ENCODE measurements around the gene S100B.
"Not testable (repeated sequence)": the region's sequence is repeated elsewhere in the genome, so short reads cannot be mapped to it uniquely, and the experiment has no call there.

Gene S100B

DNA sequence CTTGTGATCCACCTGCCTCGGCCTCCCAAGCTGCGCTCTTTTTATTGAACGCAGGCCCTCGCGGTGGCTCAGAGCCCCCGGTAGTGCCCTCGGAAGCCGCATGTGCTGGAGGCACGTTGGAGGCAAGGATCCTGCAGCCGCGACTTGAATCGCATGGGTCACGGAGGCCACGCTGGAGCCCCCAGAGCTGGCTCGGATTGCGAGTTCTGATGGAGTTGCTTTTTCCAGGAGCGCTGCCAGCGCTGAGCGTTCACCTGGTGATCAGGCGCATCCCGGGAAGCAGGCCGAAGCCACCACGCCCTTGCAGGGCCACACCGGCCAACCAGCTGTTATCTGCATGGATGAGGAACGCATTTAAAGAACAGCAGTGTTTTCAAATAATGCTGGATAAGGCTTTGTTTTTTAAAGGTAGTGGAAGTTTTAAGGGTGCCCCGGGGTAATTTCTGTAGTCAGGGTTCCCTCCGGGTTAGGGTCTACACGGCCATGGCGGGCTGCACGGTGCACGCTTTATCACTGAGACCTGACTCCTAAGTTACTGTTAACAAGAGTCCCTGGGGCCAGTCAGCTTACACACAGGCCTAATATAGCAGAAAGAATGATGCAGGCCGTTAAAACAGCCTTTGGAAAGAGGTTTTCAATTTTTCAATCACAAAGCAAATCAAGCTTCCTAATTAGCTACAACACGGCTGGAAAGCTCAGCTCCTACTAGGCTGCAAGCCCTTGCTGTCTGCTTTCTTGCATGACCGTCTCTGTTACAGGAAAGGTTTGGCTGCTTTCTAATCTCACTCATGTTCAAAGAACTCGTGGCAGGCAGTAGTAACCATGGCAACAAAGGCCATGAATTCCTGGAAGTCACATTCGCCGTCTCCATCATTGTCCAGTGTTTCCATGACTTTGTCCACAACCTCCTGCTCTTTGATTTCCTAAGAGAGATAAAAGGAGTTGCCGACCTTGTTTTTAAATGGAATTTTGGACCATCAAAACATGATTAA lies 6.0 kb downstream of the S100B start:
- peak; percentile 63 for DNase-seq

DNA sequence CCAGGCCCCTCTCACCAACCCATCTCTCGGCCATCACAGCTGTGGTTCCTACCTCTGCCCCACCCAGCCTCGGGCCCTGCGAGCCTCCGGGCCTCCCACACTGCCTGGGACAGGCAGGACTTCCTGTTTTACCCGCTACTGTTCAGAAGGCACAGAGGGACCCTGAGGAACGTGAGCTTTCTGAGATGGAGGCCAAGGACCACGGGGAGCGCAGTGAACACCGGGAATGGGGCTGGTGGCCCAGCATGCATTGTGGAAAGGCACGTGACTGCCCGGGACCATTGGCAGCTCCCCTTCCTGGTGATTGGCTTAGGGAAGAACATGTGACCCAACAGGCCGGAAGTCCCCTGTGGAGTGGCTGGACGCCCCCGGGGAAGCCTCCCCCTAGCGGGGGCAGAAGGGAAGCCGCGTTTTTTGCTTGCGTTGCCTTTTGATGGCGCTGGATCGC lies 7.0 kb downstream of the S100B start:
- DNase-seq = no peak

DNA sequence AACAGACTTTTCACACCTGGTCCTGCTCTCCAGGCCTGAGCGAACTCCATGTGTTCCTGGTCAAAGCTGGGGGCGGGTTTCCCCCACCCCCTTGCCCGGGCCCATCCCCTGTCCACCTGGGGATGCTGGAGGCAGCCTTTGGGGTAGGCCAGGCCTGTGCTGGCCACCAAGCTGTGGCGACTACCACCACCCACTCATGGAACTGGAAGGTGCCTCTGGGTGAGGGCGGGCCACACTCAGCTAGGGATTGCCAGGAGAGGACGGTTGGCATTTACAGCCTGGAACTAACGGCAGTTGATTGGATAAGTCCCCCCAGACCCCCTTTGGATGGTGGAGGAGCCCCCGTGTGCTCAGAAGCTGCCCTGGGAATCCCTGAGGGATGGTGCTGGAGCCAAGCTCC lies 7.9 kb downstream of the S100B start:
- no peak for DNase-seq

DNA sequence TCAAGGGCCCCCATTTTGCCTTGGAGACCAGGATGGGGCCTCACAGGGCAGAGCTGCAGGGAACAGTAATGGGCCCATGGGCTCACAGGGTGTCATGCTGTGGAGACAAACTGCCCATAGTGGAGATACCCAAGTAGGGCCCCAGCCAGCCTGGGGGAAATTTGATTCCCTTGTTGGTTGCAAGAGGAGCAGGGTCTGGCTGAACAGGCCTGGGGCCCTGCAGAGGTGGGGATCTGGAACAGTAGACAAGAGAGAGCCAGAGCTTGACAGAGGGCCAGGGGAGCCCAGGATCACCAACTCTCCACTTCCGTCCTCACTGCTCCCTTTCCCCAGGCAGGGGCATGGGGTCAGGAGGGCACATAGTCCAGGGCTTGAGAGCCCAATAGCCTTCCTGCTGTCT lies 8.7 kb downstream of the S100B start:
- DNase-seq = no peak

DNA sequence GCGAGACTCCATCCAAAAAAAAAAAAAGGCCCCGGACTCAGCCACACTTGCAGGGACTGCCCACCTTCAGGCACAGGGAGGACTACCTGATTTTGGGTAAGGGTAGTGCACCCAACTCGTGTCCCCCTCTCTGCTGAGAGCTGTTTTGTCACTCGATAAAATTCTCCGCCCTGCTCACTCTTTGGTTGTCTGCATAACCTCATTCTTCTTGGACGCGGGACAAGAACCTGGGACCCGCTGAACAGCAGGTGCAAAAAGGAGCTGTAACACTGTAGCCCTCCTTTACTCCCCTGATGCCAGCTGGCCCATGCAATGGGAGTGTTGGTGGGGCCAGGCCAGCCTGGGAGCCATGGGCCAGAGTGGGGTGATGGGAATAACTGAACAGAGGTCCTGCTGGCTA lies 10.6 kb downstream of the S100B start:
- DNase-seq = no peak

DNA sequence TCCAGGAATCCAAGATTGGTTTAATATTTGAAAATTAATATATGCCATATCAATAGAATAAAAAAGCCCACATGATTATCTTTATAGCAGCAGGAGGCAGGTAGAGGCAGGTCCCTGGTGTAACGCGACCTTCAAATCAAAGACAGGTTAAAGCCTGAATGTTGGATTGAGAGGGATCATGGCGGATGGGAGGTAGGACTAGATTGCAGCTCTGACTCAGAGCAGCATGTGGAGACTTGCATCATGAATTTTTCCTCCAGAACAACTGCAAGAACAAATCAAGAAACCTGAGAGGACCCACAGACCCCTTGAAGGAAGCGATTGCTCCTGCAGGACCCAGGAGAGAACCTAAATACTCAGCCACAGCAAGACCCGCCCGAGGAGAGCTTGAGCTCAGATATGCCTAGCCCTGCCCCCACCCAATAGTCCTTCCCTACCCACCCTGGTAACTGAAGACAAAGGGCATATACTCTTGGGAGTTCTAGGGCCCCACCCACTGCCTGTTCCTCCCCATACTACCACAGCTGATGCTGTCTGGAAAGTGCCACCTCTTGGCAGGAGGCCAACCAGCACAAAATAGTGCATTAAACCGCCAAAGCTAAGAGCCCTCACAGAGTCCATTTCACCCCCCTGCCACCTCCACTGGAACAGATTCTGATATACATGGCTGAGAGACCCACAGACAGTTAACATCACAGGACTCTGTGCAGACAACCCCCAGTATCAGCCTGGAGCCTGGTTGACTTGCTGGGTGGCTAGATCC lies 19.5 kb downstream of the S100B start:
- no peak for DNase-seq

DNA sequence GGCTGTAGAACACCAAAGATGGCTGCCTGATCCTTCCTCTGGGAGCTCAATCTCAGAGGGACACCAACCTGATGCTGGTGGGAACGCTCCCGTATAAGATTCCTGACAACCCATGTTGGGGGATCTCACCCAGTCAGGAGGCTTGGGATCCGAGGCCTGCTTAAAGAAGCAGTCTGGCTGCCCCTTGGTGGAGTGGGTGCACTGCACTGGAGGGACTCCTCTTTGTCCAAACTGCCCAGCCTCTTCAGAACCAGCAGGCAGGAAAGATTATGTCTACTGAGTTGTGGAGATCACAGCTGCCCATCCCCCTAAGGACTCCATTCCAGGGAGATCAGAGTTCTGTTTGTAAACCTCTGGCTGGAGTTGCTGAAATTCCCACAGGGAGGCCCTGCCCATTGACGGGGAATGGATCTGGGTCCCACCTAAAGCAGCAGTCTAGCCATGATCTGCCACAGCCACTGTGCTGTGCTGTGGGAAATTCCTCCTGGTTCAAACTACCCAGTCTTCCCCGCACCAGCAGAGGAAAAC lies 23.0 kb downstream of the S100B start:
- no peak for DNase-seq

DNA sequence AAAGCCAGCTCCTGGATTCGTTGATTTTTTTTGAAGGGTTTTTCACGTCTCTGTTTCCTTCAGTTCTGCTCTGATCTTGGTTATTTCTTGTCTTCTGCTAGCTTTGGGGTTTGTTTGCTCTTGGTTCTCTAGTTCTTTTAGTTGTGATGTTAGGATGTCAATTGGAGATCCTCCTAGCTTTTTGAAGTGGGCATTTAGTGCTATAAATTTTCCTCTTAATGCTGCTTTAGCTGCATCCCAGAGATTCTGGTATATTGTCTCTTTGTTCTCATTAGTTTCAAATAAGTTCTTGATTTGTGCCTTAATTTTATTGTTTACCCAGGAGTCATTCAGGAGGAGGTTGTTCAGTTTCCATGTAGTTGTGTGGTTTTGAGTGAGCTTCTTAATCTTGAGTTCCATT lies 25.5 kb downstream of the S100B start:
- DNase-seq = not testable (repeated sequence)

DNA sequence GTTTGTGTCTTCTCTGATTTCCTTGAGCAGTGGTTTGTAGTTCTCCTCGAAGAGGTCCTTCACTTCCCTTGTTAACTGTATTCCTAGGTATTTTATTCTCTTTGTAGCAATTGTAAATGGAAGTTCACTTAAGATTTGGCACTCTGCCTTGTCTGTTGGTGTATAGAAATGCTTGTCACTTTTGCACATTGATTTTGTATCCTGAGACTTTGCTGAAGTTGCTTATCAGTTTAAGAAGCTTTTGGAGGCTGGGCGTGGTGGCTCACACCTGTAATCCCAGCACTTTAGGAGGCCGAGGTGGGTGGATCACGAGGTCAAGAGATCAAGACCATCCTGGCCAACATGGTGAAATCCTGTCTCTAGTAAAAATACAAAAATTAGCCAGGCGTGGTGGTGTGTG lies 27.1 kb downstream of the S100B start:
- DNase-seq = not testable (repeated sequence)

DNA sequence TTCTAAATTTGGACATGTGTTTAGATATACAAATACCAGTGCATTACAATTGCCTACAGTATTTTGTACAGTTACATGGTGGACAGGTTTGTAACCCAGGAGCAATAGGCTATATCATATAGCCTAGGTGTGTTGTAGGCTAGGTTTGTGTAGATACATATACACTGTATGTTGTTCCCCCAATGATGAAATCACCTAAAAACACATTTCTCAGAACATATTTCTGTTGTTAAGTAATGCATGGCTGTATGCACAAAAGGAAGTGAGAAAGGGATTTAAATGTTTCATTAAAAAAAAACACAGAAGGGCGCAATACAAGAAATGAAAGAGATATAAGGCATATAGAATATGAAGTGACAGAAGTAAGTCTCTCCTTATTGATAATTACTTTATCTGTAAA lies 32.0 kb downstream of the S100B start:
- DNase-seq = no peak

DNA sequence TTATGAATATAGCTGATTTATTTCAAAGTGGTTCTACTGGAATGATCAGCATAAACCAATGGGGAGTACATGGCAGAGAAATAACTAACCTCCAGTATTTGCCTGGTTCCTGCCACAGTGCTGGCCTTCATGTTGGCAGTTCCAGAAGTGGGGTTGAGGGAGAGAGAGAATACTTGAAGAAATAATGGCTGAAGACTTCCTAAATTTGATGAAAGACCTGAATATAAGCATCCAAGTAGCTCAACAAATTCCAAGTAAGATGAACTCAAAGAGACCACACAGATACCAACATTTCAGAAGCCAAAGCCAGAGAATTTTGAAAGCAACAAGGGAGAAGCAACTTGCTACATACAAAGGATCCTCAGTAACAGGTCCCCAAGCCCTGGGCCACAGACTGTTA lies 34.3 kb downstream of the S100B start:
- DNase-seq = no peak

DNA sequence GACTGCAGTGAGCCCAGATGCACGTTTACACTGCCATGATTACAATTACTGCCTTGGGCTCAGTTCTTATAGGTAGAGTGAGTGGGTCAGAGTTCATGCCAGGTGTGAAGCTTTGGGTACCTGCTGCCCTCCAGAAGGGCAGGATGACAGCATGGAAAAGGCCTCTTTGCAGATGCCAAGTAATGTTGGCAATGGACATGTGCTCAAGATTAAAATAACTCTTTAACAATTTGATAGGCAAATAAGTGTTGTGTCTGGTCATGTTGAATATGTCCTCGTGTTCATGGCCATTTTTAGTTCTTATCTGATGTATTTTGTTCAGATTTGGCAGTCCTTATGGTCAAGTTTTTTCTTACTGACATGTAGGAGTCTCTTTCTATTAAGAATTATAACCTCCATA lies 34.8 kb downstream of the S100B start:
- DNase-seq = no peak

DNA sequence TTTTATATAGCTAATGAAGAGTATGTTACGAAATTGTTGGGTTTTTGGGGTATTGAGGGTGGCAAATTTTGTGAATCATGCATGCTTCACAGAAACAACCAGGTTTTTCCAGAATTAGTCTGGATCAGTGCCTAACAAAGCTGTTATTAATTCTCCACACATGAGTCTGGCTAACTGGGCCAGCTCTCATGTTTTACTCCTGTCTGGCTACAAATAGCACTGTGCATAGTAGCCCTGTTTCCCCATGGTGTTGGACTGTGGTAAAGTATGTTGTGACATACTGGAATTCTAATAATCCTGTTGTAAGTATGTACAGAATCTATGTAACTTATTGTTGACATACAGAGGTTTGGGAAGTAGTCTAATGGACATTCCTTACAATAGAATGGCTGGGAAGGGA lies 35.8 kb downstream of the S100B start:
- no peak for DNase-seq

DNA sequence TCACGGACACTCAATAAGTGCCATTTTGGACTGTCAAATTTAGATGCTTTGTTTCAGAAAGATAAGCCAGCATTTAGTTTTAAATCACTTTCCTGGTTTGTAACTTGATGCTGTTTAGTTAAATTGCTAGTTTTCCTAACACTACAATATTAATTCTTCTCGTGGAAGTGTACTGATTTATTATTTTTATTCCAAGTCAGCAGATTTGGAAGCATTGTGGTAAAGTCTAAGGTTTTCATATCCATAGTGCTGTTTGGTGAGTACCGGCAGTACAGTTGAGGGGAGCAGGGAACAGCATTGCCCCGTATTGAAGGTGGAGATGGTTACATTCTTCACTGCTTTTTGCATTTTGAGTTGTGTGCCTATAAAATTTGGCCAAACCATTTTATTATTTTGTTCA lies 36.3 kb downstream of the S100B start:
- DNase-seq = no peak

DNA sequence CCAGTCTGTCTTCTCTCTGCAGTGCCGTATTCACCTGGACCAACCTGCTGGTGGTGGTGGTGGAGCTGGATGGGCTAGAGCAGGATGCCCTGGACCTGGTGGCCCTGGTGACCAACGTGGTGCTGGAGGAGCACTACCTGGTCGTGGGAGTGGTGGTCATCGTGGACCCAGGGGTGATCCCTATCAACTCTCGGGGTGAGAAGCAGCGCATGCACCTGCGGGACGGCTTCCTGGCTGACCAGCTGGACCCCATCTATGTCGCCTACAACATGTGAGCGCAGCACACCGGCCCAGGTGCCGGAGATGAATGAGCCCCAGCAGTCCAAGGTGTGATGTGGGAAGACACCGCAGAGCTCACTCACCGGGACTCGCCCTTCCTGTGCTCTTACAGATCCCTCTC lies 37.5 kb downstream of the S100B start:
- no peak for DNase-seq

DNA sequence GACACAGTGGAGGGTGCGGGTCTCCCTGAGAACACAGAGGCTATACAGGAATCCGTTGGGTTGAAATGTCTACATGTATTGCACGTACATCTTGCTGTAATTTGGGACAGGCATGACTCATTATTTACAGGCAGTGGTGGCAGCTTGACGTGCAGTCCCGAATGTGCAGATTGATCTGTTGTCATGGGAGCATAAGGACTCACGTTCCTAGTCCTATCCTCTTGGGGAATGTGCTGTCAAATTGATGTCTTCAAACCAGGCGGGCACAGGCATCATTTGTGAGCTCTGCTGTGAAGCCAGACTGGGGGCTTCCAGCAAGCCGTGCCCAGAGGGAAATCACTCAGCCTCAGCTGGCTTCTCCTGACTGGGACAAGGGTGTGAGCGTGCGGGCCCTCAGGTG lies 40.5 kb downstream of the S100B start:
- no peak for DNase-seq

DNA sequence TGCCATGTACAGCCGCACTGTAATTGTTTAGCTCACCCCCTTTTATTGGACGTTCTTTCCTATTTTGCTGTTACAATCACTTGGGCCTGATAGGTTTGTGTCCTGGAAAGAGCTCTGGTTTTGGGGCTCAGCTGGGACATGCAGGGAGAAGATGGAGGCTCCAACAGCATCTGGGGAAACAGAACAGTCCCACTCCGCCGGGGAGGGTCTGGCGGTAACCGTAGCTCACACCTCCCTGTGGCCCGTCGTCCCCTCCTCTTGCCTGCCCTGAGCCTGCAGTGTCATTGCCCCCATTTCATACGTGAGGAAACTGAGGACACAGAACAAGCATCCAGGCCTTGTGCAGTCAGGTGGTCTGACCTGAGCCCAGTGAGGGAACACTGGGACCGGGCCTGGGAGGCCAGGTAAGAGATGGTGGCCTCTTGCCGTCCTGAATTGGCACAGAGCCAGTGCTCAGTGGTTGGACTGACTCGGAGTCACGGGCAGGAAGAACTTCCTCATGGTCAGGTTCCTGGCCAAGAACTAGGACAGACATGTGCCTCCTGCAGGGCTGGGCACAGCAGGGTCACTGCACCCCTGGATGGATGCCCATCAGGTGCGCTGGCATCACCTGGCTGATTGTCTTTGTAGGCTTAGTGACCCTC lies 41.8 kb downstream of the S100B start:
- DNase-seq = no peak

DNA sequence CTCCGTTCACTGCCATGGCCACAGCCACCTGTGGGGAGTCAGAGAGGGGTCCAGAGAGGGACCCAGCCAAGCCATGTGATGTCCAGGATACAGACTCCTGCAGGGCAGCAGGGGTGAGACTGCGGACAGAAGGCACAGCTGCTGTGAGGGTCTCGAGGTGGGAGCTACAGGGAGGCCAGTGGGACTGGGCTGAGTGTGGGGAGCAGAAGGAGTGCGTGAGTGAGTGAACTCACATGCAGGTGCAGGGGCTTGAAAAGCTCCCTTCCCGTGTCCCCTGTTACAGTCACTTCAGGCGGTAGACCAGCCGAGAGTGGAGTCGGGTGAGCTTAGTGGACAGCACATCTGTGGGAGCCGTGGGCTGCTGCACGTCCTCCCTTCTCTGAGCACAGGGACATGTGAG lies 42.4 kb downstream of the S100B start:
- no peak for DNase-seq

DNA sequence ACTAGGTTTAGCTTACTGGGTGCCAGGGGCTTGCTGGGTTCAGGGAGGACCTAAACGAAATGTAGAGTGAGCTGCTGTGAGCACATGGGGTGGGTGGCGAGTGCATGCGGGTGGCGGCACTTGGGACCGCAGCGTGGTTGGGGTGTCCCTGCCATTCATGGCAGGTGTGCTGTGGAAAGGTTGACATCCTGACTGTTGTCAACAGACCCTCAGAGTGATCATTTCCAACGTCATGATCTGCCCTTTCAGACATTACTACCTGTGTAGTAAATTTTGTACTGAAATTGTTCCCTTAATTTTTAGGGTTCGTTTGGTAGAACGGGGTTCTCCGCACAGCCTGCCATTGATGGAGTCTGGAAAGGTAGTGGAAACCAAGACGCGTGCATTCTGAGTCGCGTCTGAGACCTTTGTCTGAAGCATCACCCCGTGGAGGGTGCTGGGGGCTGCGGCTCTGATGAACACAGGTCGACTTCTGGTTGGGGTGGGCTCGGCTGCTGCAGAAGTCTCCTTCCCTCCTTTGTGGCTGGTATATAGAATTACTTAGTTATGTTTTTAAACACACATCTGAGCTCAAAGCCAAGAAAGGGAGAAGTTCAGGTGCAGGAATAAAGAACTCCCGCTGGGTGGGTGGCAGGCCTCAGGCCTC lies 43.3 kb downstream of the S100B start:
- DNase-seq = no peak

DNA sequence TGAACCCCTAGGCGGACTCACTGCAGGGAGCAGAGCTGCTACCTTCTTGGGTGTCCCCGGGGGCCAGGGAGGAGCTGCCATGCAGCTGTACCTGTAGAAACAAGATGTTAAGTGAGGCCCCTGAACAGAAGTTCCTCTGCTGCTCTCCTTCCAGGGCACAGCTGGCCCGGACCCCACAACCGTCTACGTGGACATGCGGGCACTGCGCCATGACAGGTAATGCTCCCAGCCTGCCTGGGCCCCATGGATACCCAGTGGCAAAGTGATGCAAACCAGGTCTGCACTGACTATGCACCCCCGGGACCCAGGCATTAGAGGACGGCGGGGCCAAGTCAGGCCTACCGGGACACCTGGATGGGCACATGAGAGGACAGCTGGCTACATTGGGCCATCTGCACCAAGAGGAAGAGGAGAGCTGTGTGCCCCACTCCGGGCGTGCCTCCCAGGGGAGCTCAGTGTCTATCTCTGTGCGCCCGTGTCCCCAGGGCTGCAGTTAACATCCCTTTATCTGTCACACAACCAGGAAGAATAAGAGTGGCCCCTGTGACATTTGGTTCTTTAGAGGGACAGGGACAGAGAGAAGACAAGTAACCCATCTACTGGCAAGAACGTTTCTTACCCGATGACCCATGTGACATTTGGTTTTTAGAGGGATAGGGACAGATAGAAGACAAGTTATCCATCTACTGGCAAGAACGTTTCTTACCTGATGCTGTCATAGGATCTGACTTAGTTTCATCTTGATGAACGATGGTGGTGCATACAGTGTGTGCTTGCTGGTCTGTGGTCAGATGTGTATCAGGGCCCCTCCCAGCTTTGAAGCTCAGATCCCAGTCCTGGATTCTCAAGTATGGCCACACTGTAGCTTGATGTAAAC lies 44.1 kb downstream of the S100B start:
- DNase-seq = no peak

DNA sequence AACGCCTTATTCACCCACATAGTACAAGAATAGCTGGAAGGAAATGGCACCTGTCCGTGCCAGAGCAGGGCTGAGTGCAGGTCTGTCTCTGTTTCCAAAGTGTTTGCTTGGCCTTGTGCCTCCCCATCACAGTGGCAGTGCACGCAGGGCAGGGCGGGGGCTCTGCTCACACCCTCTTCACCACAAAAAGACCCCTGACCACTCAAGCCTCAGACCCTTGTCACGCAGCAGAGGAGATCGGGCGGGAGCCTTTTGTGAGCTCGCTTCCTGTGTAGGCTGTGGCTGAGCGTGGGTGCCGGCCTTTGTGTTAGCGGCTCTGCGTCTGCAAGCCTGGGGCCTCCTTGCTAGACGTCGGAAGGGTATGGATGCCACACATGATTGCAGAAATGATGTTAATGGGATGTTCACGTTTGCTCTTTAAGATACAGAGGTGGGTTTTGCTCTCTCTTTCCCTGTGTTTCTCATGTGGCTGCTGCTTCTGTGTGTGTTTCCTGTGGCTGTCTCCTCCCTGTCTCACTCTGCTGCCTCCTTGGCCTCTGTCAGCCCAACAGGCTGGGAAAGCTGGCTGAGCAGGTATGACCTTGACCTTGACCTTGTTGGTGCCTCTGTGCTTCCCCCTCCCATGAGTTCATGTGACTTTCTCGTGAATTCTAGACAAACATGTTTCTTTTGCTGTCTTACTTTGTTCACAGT lies 45.4 kb downstream of the S100B start:
- DNase-seq = no peak

Measured in femur (tissue), 1 donor.